C4-2B (cell line): Measurements from ENCODE around the gene HRH3.
A peak's percentile ranks its signal among the peaks of the same experiment; 100 is the strongest.

Experiments
- H3K27ac ChIP-seq: fragments of 450-650 bp; 2 replicates; pipeline ENCODE4 v1.5.1; 2017
- CTCF ChIP-seq: fragments of 450-650 bp; conservative IDR thresholded peaks from 2 replicates; pipeline ENCODE4 v1.5.1; 2017; ENCODE audit warnings: mild to moderate bottlenecking
- ZFX ChIP-seq: fragments of 450-650 bp; IDR thresholded peaks from 2 replicates; pipeline ENCODE4 v1.6.1; 2017

Gene HRH3

GRCh38 chr20:62237801-62238568 is 17.9 kb upstream of the HRH3 start, which contains the start of gene OSBPL2:
OSBPL2 (plus strand) TSS chr20:62238521; CDS start chr20:62256185, 17,664 bp downstream.
- peak within 1 kb of the TSS; percentile 80 for H3K27ac ChIP-seq
- TF ChIP-seq ZFX (no peak), CTCF (no peak)

- H3K27ac ChIP-seq = peak overlapping the region; percentile 80
Observed at GRCh38 chr20:62237514-62237800, 17.4 kb upstream of the HRH3 start.

GRCh38 chr20:62236766-62237513 is 16.9 kb upstream of the HRH3 start:
- peak overlapping the region; percentile 80 for H3K27ac ChIP-seq

More at GRCh38 chr20:62237514-62237800, 17.4 kb upstream of the HRH3 start:
- TF ChIP-seq CTCF (no peak), ZFX (no peak)

GRCh38 chr20:62236200-62236599 is 16.1 kb upstream of the HRH3 start:
- TF ChIP-seq ZFX (no peak), CTCF (no peak)
- H3K27ac ChIP-seq = no peak overlapping the region

More at GRCh38 chr20:62236766-62237513, 16.9 kb upstream of the HRH3 start:
- TF ChIP-seq CTCF = no peak
- TF ChIP-seq ZFX = no peak

- TF ChIP-seq CTCF (no peak), ZFX (no peak)
- no peak overlapping the region for H3K27ac ChIP-seq
Observed at GRCh38 chr20:62235777-62236157, 15.7 kb upstream of the HRH3 start.

- TF ChIP-seq ZFX = no peak
- TF ChIP-seq CTCF = no peak
- no peak overlapping the region for H3K27ac ChIP-seq
Observed at GRCh38 chr20:62235001-62235776, 15.1 kb upstream of the HRH3 start.

- H3K27ac ChIP-seq = no peak overlapping the region; the same call in 1 of the 2 replicates
- TF ChIP-seq ZFX = no peak
- no peak for TF ChIP-seq CTCF
Observed at GRCh38 chr20:62234339-62234738, 14.3 kb upstream of the HRH3 start.
